Kidney epithelial cell (primary cell): ENCODE data around the gene RNASE8. TPM values are rescaled to one million over a fixed set of nuclear protein-coding genes. Genes with fewer than 3 reads are reported as not detected.
A peak's percentile ranks its signal among the peaks of the same experiment; 100 is the strongest.
"Not testable (repeated sequence)": the region's sequence is repeated elsewhere in the genome, so short reads cannot be mapped to it uniquely, and the experiment has no call there.

ENCODE experiments used
- DNase-seq: peaks from one replicate; pipeline ENCODE4 v3.0.0-alpha.2; 2010; ENCODE audit warnings: low read depth
- H3K27me3 ChIP-seq: 2 replicates; pipeline ENCODE4 v1.6.0; 2011; ENCODE audit warnings: low read length; ENCODE audit not compliant: control insufficient read depth, insufficient read depth
- H3K36me3 ChIP-seq: 2 replicates; pipeline ENCODE4 v1.5.1; 2011; ENCODE audit warnings: low read length; ENCODE audit not compliant: control insufficient read depth, insufficient read depth
- H3K4me3 ChIP-seq: 2 replicates; pipeline ENCODE4 v1.5.1; 2011; ENCODE audit warnings: low read depth, mild to moderate bottlenecking, control low read depth, low read length
- total RNA-seq: library from RNA; depleted of rRNA; stranded (reverse); fragments of >200 nt; gene quantifications from 2 replicates; pipeline ENCODE4 v1.2.3, GENCODE V29; 2015
- TF ChIP-seq, protein P1 (sequence below): IDR thresholded peaks from 2 replicates; pipeline ENCODE4 v1.5.1; 2011; ENCODE audit warnings: mild to moderate bottlenecking, moderate library complexity, low read length, control low read depth, inconsistent platforms; ENCODE audit not compliant: insufficient read depth, poor library complexity, severe bottlenecking

The RNASE8 gene
- total RNA-seq, 1 donor from 2014 or later = not detected

DNA sequence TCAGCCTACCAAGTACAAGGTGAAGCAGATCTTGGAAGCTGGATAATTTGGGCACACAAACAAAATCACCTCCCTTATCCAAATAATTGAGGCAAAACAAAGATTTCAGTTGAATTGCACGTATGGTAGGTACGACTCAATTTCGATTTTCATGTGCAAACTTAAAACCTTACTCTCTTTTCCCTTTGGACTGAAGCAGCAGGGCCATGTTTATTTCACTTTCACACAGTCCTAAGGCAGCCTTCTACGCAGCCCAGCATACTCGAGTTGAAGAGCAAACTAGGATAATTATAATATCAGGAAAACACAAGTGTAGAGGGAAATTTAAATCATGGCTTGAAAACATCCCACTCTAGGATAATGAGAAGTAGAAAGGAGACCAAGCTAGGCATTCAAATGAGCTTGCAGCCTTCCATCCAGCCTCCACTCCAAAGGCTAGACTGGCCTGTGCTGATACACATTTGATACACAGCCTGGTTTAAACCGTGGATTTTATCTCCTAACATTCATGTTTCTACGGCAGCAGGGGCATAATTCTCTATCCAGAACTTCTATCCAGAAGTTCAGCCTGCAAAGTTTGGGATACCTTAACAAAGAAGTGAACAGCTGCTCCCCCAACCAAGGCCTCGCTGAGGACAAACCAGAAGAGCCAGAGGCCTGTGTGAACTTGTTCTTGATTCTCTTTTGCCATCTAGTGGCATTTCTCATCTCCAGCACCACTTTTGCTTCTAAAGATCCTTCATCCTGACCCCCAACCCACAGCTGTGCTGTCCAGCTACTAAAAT lies 17.8 kb upstream of the RNASE8 start:
- TF ChIP-seq, protein P1, sequence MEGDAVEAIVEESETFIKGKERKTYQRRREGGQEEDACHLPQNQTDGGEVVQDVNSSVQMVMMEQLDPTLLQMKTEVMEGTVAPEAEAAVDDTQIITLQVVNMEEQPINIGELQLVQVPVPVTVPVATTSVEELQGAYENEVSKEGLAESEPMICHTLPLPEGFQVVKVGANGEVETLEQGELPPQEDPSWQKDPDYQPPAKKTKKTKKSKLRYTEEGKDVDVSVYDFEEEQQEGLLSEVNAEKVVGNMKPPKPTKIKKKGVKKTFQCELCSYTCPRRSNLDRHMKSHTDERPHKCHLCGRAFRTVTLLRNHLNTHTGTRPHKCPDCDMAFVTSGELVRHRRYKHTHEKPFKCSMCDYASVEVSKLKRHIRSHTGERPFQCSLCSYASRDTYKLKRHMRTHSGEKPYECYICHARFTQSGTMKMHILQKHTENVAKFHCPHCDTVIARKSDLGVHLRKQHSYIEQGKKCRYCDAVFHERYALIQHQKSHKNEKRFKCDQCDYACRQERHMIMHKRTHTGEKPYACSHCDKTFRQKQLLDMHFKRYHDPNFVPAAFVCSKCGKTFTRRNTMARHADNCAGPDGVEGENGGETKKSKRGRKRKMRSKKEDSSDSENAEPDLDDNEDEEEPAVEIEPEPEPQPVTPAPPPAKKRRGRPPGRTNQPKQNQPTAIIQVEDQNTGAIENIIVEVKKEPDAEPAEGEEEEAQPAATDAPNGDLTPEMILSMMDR = peak; percentile 61
- H3K4me3 ChIP-seq = no peak overlapping the region
- no peaks in the 10 kb centered on the region for H3K36me3 ChIP-seq
- peaks cover 4% of the 10 kb centered on the region for H3K27me3 ChIP-seq
- DNase-seq = no peak

DNA sequence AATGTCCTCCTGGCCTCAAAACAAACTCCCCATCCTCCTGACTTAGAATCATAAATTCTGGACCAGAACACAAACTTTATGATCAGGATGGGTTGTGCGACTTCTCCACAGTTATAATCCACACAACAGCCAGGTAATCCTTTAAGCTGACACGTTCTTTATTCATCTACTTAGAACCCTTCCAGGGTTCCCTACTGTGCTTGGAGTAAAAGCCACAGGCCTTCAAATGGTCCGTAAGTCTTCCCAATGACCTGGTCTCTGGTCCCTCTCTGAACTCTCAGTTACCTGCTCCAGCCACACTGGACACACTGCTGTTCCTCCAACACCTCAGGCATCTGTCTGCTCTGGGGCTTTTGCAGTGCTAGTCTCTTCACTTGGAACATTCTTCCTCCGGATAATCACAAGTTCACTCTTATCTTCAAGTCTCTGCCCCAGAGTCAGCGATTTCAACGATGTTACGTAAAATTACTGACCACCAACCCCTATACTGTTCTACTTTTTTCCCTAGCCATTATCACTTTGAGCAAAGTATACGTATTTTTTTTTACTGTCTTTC lies 17.2 kb upstream of the RNASE8 start:
- Histone ChIP-seq H3K36me3 (no peaks in the 10 kb centered on the region), H3K27me3 (peaks cover 4% of the 10 kb centered on the region), H3K4me3 (no peak overlapping the region)
- DNase-seq = no peak
- TF ChIP-seq, protein P1 = no peak

DNA sequence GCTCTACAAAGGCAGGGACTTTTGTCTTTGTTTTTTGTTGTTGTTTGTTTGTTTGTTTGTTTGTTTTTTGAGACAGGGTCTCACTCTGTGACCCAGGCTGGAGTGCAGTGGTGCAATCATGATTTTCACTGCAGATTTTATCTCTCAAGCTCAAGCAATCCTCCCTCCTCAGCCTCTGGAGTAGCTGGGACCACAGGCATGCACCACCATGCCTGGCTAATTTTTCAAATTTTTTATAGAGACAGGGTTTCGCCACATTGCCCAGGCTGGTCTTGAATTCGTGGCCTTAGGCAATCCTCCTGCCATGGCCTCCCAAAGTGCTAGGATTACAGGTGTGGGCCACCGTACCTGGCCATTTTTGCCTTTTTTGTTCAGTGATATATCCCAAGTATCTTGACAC lies 16.7 kb upstream of the RNASE8 start:
- not testable (repeated sequence) for H3K36me3 ChIP-seq, H3K27me3 ChIP-seq, H3K4me3 ChIP-seq, DNase-seq

DNA sequence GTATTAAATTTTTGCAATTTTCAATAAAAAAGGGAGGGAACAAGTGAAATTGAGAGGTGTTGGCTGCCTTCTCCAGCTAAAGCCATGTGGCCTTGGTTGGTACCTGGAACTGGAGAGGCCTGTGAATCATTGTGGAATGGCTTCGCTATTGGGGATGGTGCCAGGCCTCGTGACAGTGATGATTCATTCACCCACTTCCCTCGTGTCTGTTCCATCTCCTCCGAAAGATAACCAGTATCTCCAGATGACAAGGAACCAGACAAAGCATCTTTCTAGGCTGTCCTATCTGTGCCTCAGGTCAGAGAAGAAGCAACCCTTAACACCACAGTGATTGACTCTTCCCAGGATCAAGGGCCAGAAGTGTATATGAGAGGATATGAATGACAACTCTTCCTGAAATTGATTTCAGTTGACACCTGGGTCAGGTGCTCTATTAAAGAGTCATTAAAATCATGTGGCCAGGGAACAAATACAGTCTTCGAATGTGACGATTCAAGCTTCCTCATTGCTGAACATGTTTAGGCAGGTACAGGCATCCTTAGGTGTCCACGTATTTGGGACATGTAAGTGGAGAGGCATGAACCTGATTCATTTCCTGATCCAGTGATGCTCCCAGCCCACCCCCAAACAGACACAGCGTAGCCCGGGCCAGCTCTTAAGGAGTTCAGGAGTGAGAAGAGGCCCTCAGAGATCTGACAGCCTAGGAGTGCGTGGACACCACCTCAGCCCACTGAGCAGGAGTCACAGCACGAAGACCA lies 15.8 kb upstream of the RNASE8 start, which contains the start of gene RNASE7:
Gene RNASE7 (plus strand): TSS at position 687 of the 758 bp plus-strand sequence. CDS start 631 bp downstream, outside the sequence.
- no peak for DNase-seq
- Histone ChIP-seq H3K4me3 (no peak within 1 kb of the TSS), H3K27me3 (peaks cover 4% of the 10 kb centered on the region), H3K36me3 (no peaks in the 10 kb centered on the region)
- TF ChIP-seq, protein P1 = no peak

DNA sequence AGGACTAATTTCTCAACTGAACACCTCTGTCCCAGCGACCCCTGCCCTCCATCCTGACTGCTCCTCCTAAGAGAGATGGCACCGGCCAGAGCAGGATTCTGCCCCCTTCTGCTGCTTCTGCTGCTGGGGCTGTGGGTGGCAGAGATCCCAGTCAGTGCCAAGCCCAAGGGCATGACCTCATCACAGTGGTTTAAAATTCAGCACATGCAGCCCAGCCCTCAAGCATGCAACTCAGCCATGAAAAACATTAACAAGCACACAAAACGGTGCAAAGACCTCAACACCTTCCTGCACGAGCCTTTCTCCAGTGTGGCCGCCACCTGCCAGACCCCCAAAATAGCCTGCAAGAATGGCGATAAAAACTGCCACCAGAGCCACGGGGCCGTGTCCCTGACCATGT lies 14.7 kb upstream of the RNASE8 start:
- TF ChIP-seq, protein P1 = no peak
- H3K4me3 ChIP-seq = no peak overlapping the region
- H3K27me3 ChIP-seq = peaks cover 4% of the 10 kb centered on the region
- no peaks in the 10 kb centered on the region for H3K36me3 ChIP-seq
- DNase-seq = no peak

DNA sequence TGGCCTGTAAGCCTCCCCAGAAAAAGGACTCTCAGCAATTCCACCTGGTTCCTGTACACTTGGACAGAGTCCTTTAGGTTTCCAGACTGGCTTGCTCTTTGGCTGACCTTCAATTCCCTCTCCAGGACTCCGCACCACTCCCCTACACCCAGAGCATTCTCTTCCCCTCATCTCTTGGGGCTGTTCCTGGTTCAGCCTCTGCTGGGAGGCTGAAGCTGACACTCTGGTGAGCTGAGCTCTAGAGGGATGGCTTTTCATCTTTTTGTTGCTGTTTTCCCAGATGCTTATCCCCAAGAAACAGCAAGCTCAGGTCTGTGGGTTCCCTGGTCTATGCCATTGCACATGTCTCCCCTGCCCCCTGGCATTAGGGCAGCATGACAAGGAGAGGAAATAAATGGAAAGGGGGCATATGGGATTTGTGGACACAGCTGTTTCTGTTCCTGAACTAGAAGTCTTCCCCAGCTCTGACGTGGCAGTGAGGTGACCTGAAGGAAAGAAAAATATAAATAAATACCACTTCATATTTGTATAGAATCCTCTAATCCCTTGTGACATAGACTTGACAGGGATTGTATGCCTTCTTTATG lies 14.1 kb upstream of the RNASE8 start:
- Histone ChIP-seq H3K4me3 (no peak overlapping the region), H3K36me3 (no peaks in the 10 kb centered on the region), H3K27me3 (peaks cover 4% of the 10 kb centered on the region)
- TF ChIP-seq, protein P1 = no peak
- DNase-seq = no peak
